ENCODE results near the gene ZCCHC14. TPM values are rescaled to one million over a fixed set of nuclear protein-coding genes. Genes with fewer than 3 reads are reported as not detected.

The ZCCHC14 gene
- total and polyA plus RNA-seq, 2 of the 13 experiments (the other 11 are each of a cell fraction or from before 2014, with no cell fraction given), result 12.4 to 12.5 TPM

- TF ChIP-seq ZNF784 (CRISPR knock-in tag; IDR thresholded peaks at IDR 0.05; ENCODE audit: borderline replicate concordance) (no peak), KLF6 (CRISPR knock-in tag; IDR thresholded peaks at IDR 0.05) (no peak), SIN3B (IDR thresholded peaks at IDR 0.05; ENCODE audit: low read length) (no peak), ZNF792 (CRISPR knock-in tag; IDR thresholded peaks at IDR 0.05) (no peak), ZNF746 (CRISPR knock-in tag; IDR thresholded peaks at IDR 0.05) (no peak), ZNF3 (CRISPR knock-in tag; IDR thresholded peaks at IDR 0.05) (no peak), IRF2 (CRISPR knock-in tag; IDR thresholded peaks at IDR 0.05) (no peak), RXRB (CRISPR knock-in tag; IDR thresholded peaks at IDR 0.05; ENCODE audit: borderline replicate concordance) (0 out of 2 replicates have a peak, but pooled peaks have one; percentile 4), ZNF274 (CRISPR knock-in tag; IDR thresholded peaks at IDR 0.05) (peak; percentile 90), ZNF251 (CRISPR knock-in tag; IDR thresholded peaks at IDR 0.05) (no peak), ZNF709 (CRISPR knock-in tag; IDR thresholded peaks at IDR 0.05) (no peak), PATZ1 (CRISPR knock-in tag; IDR thresholded peaks at IDR 0.05) (no peak), FOXA3 (CRISPR knock-in tag; IDR thresholded peaks at IDR 0.05) (peak; percentile 21; the same call in 1 of the 2 replicates), ZNF720 (CRISPR knock-in tag; IDR thresholded peaks at IDR 0.05) (0 out of 2 replicates have a peak, but pooled peaks have one; percentile 42), ZNF17 (CRISPR knock-in tag; IDR thresholded peaks at IDR 0.05) (no peak), HIC2 (CRISPR knock-in tag; IDR thresholded peaks at IDR 0.05; ENCODE audit: low read depth) (no peak), YY1 (IDR thresholded peaks at IDR 0.05; ENCODE audit: insufficient read depth, insufficient replicate concordance, low read depth, low read length) (no peak), TFDP1 (CRISPR knock-in tag; IDR thresholded peaks at IDR 0.05; ENCODE audit: borderline replicate concordance) (peak; percentile 54; the same call in 1 of the 2 replicates), PRMT3 (CRISPR knock-in tag; IDR thresholded peaks at IDR 0.05; ENCODE audit: borderline replicate concordance, low read depth) (no peak), MIER2 (CRISPR knock-in tag; IDR thresholded peaks at IDR 0.05) (0 out of 2 replicates have a peak, but pooled peaks have one; percentile 22), TBP (CRISPR knock-in tag; IDR thresholded peaks at IDR 0.05) (no peak), EP300 (IDR thresholded peaks at IDR 0.05; ENCODE audit: low read depth in 2 of 2, low read length in 2 of 2) (no peak), EP300 (CRISPR knock-in tag; IDR thresholded peaks at IDR 0.05; ENCODE audit: borderline replicate concordance) (0 out of 2 replicates have a peak, but pooled peaks have one; percentile 37), FOXK1 (CRISPR knock-in tag; IDR thresholded peaks at IDR 0.05; ENCODE audit: borderline replicate concordance, low read depth) (peak; percentile 19; the same call in 1 of the 2 replicates), TFDP2 (CRISPR knock-in tag; IDR thresholded peaks at IDR 0.05) (peak; percentile 45; the same call in 1 of the 2 replicates), CBFB (CRISPR knock-in tag; IDR thresholded peaks at IDR 0.05) (0 out of 2 replicates have a peak, but pooled peaks have one; percentile 37), SAP130 (CRISPR knock-in tag; IDR thresholded peaks at IDR 0.05; ENCODE audit: low read depth) (peak; percentile 20; the same call in 1 of the 2 replicates)
Observed at GRCh38 chr16:87536795-87537142, 43.9 kb upstream of the ZCCHC14 start (continued).

Data from HepG2 (cell line).